Panc1 (cell line): Measurements from ENCODE around the gene TSPAN15. TPM values are rescaled to one million over a fixed set of nuclear protein-coding genes. Genes with fewer than 3 reads are reported as not detected.
A peak's percentile ranks its signal among the peaks of the same experiment; 100 is the strongest.

Experiments used
- ATAC-seq: fragments of 200-7000 bp; cut with Tn5 transposase; 2 replicates; pipeline ENCODE4 v1.9.1; 2020; ENCODE audit warnings: mild to moderate bottlenecking, moderate library complexity
- BruUV-seq: library from RNA; stranded (reverse); fragments of 400-500 nt; replicated peaks from 2 replicates; lab custom pipeline; 2021; lab: Mats Ljungman, UMichigan
- CTCF ChIA-PET: fragments of 300-600 bp; sonication (Branson Sonifier 250); formaldehyde crosslinking; loops from one replicate; lab custom pipeline; 2022; ENCODE audit warnings: antibody characterized with exemption; lab: Charles Lee
- POLR2A ChIA-PET: fragments of 300-600 bp; sonication (Branson Sonifier 250); formaldehyde crosslinking; loops from one replicate; lab custom pipeline; 2022; ENCODE audit warnings: antibody characterized with exemption; lab: Charles Lee
- DNase-seq: peaks from one replicate; pipeline ENCODE4 v3.0.0-alpha.2; 2010; ENCODE audit warnings: low read depth, low spot score
- H3K27ac ChIP-seq: 2 replicates; pipeline ENCODE4 v1.5.1; 2011; ENCODE audit warnings: mild to moderate bottlenecking, low read length, inconsistent platforms
- H3K27me3 ChIP-seq: fragments of 200-500 bp; sonication (Bioruptor generic); 2 replicates; pipeline ENCODE4 v1.6.0; 2014; ENCODE audit warnings: low read length, inconsistent platforms; ENCODE audit not compliant: control insufficient read depth, insufficient read depth
- H3K36me3 ChIP-seq: fragments of 200-500 bp; sonication (Bioruptor generic); 2 replicates; pipeline ENCODE4 v1.5.1; 2014; ENCODE audit warnings: inconsistent platforms, mild to moderate bottlenecking, low read length, moderate library complexity; ENCODE audit not compliant: control insufficient read depth, insufficient read depth
- H3K4me1 ChIP-seq: 2 replicates; pipeline ENCODE4 v1.5.1; 2011; ENCODE audit warnings: inconsistent platforms, mild to moderate bottlenecking, low read length, moderate library complexity; ENCODE audit not compliant: control insufficient read depth, insufficient read depth
- H3K4me3 ChIP-seq, 2 experiments: 2 replicates each; pipeline ENCODE4 v1.5.1; 2011 to 2012; ENCODE audit warnings: low read depth in 2 of 2, low read length in 2 of 2, mild to moderate bottlenecking in 2 of 2, inconsistent platforms in 1 of 2, moderate library complexity in 1 of 2
- H3K9me3 ChIP-seq: fragments of 200-500 bp; sonication (Bioruptor generic); 2 replicates; pipeline ENCODE4 v1.5.1; 2014; ENCODE audit warnings: low read depth, mild to moderate bottlenecking, inconsistent platforms, low read length, moderate library complexity; ENCODE audit not compliant: control insufficient read depth, insufficient read depth
- CTCF ChIP-seq: fragments of 450-650 bp; IDR thresholded peaks from 2 replicates; pipeline ENCODE4 v1.5.1; 2017; ENCODE audit warnings: mild to moderate bottlenecking
- POLR2AphosphoS5 ChIP-seq: IDR thresholded peaks from 2 replicates; pipeline ENCODE4 v1.6.1; 2012; ENCODE audit warnings: mild to moderate bottlenecking, low read depth, low read length, moderate library complexity
- REST ChIP-seq, 2 experiments: IDR thresholded peaks; 2 replicates each; pipeline ENCODE4 v1.6.1; 2011 to 2012; ENCODE audit warnings: low read depth in 2 of 2, control low read depth in 1 of 2, low read length in 1 of 2, mild to moderate bottlenecking in 1 of 2, moderate library complexity in 1 of 2; ENCODE audit not compliant: insufficient read depth in 1 of 2
- SIN3A ChIP-seq: IDR thresholded peaks from 2 replicates; pipeline ENCODE4 v1.6.1; 2012; ENCODE audit warnings: low read depth, mild to moderate bottlenecking, low read length, moderate library complexity, borderline replicate concordance; ENCODE audit not compliant: insufficient read depth
- TCF7L2 ChIP-seq: IDR thresholded peaks from 2 replicates; pipeline ENCODE4 v1.6.1; 2011; ENCODE audit warnings: mild to moderate bottlenecking, low read depth, low read length, inconsistent platforms
- in situ Hi-C: cut with HindIII; loops from 2 replicates; pipeline ENCODE4 v1.10.0; 2016; ENCODE audit warnings: low sequenced_read_pairs, low pct_unique_long_range_greater_than_20kb
- intact Hi-C: fragments of 100-400 bp; cut with micrococcal nuclease; formaldehyde crosslinking; loops from one replicate; pipeline ENCODE4 v1.10.0; 2022; ENCODE audit not compliant: unreplicated experiment
- total RNA-seq: library from RNA; stranded (reverse); gene quantifications from one replicate; pipeline ENCODE4 v1.2.1, GENCODE V29; 2021; ENCODE audit not compliant: unreplicated experiment

TSPAN15 gene
- total RNA-seq, 1 experiment from 2014 or later, result 199 TPM

DNA sequence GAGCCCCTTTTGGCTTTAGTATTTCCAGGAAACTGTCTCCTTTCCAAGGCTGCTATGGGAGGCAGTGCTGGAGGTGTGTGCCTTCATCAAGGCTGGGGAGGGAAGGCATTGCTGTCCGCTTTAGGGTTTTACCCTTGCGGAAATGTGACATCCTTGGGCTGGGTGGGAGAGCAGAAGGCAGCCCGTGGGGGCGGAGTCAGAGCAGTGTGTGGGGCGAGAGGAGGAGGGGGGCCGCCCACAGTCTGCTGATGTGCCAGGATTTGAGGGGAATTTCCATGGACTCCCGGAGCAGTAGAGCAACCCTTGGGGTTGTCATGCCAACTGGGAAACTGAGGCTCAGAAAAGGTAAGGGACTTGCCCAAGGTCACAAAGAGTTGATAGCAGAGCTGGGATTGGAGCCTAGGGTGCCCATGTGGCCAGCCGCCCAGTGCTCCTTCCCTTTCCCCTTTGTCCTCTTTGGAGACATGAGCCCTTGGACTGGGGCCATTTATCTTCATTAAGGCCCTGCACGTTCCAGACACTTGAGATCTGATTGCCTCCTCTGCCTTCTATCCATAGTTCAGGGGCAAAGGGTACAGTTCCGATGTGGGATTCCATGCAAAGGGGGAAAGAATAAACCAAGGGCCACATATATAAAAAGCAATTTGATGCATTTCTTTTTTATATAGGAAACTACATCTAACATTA is 22.2 kb downstream of the TSPAN15 start:
- TF ChIP-seq POLR2AphosphoS5, result no peak
- no peaks in the 10 kb centered on the region for H3K27me3 ChIP-seq
- no peak overlapping the region for H3K27ac ChIP-seq
- ChIA-PET CTCF (no interaction called here), POLR2A (no interaction called here)
- 0 out of 2 replicates have a peak, but pooled peaks cover 3% of the 10 kb centered on the region for H3K36me3 ChIP-seq
- H3K9me3 ChIP-seq, result no peaks in the 10 kb centered on the region
- no TSS peak for BruUV-seq
- no peak for ATAC-seq
- intact Hi-C loops (no loop called here), in situ Hi-C loops (no loop called here)
- peaks cover 55% of the 10 kb centered on the region for H3K4me1 ChIP-seq
- no peak overlapping the region for H3K4me3 ChIP-seq
- no peak for DNase-seq

DNA sequence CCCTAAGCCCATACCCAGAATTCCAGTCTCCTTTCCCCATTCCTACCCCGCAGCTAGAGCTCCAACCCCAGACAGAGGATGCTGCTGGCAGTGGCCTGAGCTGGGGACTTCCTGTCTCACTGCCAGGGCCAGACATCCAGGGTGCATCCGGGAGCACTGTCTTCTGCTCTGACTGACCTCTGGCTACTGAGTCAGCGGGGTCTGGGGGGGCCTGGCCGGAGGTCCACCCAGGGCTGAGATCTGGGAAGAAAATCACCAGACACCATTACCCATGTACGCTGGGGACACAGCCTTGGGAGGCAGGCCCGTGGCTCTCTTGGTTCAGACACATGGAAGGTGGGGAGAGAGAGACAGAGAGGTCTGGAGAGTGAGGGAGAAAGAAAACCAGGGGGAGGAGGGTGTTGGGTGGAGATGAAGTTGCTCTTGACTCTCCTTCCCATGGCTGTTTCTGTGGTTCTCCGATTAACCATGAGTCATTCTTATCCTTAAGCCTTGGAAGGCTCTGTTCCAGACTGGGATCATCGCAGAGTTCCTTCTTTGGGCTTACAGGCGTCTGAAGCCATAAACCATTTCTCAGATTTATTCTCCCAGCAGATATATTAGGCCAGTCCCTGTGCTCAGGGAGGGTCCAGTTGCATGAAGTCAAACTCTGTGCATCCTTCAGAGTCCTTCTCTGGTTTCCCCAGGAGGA is 23.6 kb downstream of the TSPAN15 start:
- CTCF ChIA-PET, result no interaction called here
- DNase-seq (no peak), ATAC-seq (peak; percentile 54)
- no peak overlapping the region for H3K4me3 ChIP-seq
- H3K4me1 ChIP-seq, result peaks cover 59% of the 10 kb centered on the region
- peak overlapping the region; percentile 67 for H3K27ac ChIP-seq
- no peaks in the 10 kb centered on the region for H3K9me3 ChIP-seq
- TF ChIP-seq POLR2AphosphoS5 (no peak), TCF7L2 (no peak), REST (IDR thresholded peaks at IDR 0.05; ENCODE audit: insufficient read depth in 1 of 2, low read depth in 2 of 2, low read length in 1 of 2) (no peak), SIN3A (no peak), CTCF (no peak)
- intact Hi-C loops, result no loop called here
- H3K27me3 ChIP-seq, result no peaks in the 10 kb centered on the region
- in situ Hi-C loops, result no loop called here
- H3K36me3 ChIP-seq, result 0 out of 2 replicates have a peak, but pooled peaks cover 3% of the 10 kb centered on the region
- BruUV-seq, result no TSS peak
- POLR2A ChIA-PET, result no interaction called here

GRCh38 chr10:69475433-69475830 is 24.2 kb downstream of the TSPAN15 start:
- no TSS peak for BruUV-seq

More at GRCh38 chr10:69475433-69475830, 24.2 kb downstream of the TSPAN15 start:
- Histone ChIP-seq H3K27ac (no peak overlapping the region), H3K9me3 (no peaks in the 10 kb centered on the region), H3K27me3 (no peaks in the 10 kb centered on the region), H3K4me3 (no peak overlapping the region), H3K36me3 (0 out of 2 replicates have a peak, but pooled peaks cover 3% of the 10 kb centered on the region), H3K4me1 (peaks cover 64% of the 10 kb centered on the region)
- POLR2A ChIA-PET, result no interaction called here
- in situ Hi-C loops, result no loop called here
- DNase-seq (no peak), ATAC-seq (no peak)
- TF ChIP-seq POLR2AphosphoS5, result no peak
- TF ChIP-seq CTCF, result no peak
- no peak for TF ChIP-seq SIN3A
- no peak for TF ChIP-seq REST (IDR thresholded peaks at IDR 0.05; ENCODE audit: insufficient read depth in 1 of 2, low read depth in 2 of 2, low read length in 1 of 2)
- TF ChIP-seq TCF7L2, result no peak
- intact Hi-C loops, result no loop called here
- CTCF ChIA-PET, result no interaction called here
